Hippocampal formation (tissue), 2 donors: ENCODE measurements around the gene AP4M1.

Experiments
- DNase-seq, 2 donors: peaks; one replicate each; lab custom pipeline; 2025; lab: John Stamatoyannopoulos, UW

The AP4M1 gene

GRCh38 chr7:100101016-100101862, at the start of gene AP4M1, which contains the start of gene MCM7:
Gene AP4M1 (plus strand): TSS chr7:100101643. CDS start chr7:100101715, 72 bp downstream.
Gene MCM7 (minus strand): TSS chr7:100101397. CDS start chr7:100101294, 103 bp downstream.
- peak; percentile 97 to 98 for DNase-seq

GRCh38 chr7:100053215-100053614, 48.2 kb upstream of the AP4M1 start:
- peak; percentile 57 to 87 for DNase-seq

- no peak for DNase-seq
Observed at GRCh38 chr7:100057006-100057405, 44.4 kb upstream of the AP4M1 start.

- DNase-seq: no peak
Observed at GRCh38 chr7:100059251-100059739, 42.1 kb upstream of the AP4M1 start.

- no peak for DNase-seq
Observed at GRCh38 chr7:100061518-100062193, 39.8 kb upstream of the AP4M1 start.

GRCh38 chr7:100063376-100063775, 38.1 kb upstream of the AP4M1 start:
- DNase-seq: no peak

- DNase-seq: no peak
Observed at GRCh38 chr7:100064162-100064561, 37.3 kb upstream of the AP4M1 start.

GRCh38 chr7:100065452-100066186, 35.8 kb upstream of the AP4M1 start:
- no peak for DNase-seq

GRCh38 chr7:100066953-100067352, 34.5 kb upstream of the AP4M1 start:
- no peak for DNase-seq

- no peak for DNase-seq
Observed at GRCh38 chr7:100069991-100070390, 31.5 kb upstream of the AP4M1 start.

- no peak for DNase-seq
Observed at GRCh38 chr7:100071018-100071723, 30.3 kb upstream of the AP4M1 start.

GRCh38 chr7:100072462-100072861, 29.0 kb upstream of the AP4M1 start:
- no peak for DNase-seq

- no peak for DNase-seq
Observed at GRCh38 chr7:100074841-100075240, 26.6 kb upstream of the AP4M1 start.

GRCh38 chr7:100075418-100075817, 26.0 kb upstream of the AP4M1 start:
- no peak for DNase-seq

- no peak for DNase-seq
Observed at GRCh38 chr7:100077205-100077604, 24.2 kb upstream of the AP4M1 start.

GRCh38 chr7:100079024-100079560, 22.4 kb upstream of the AP4M1 start:
- peak; percentile 63 to 84 for DNase-seq

GRCh38 chr7:100080907-100081534, 20.4 kb upstream of the AP4M1 start:
- no peak for DNase-seq

- peak; percentile 99 for DNase-seq
Observed at GRCh38 chr7:100081535-100082102, 19.8 kb upstream of the AP4M1 start, which contains the start of gene ZNF3. Gene ZNF3 (minus strand): TSS chr7:100081723. CDS start chr7:100077357, 4,366 bp downstream.

GRCh38 chr7:100082978-100083377, 18.5 kb upstream of the AP4M1 start:
- DNase-seq: no peak

- DNase-seq: no peak
Observed at GRCh38 chr7:100085515-100085914, 15.9 kb upstream of the AP4M1 start.
